ENCODE data around the gene CNN2.

CNN2 gene

GRCh38 chr19:1011831-1012333 is 14.5 kb upstream of the CNN2 start:
- ATAC-seq (replicated peaks) (no peak), DNase-seq (no peak)
- H3K4me1 Mint-ChIP-seq, result peaks cover 10 to 16% of the 10 kb centered on the region in 2 donors
- no peak overlapping the region for H3K4me3 Mint-ChIP-seq
- no peak overlapping the region for H3K27ac Mint-ChIP-seq
- H3K27me3 Mint-ChIP-seq, result no peaks in the 10 kb centered on the region
- H3K9me3 Mint-ChIP-seq, result no peaks in the 10 kb centered on the region
- H3K36me3 Mint-ChIP-seq, result peaks cover 12 to 26% of the 10 kb centered on the region in 2 donors

- DNase-seq (no peak), ATAC-seq (replicated peaks) (no peak)
- no peak overlapping the region for H3K27ac Mint-ChIP-seq
- H3K4me3 Mint-ChIP-seq, result no peak overlapping the region
- H3K9me3 Mint-ChIP-seq, result no peaks in the 10 kb centered on the region
- no peaks in the 10 kb centered on the region for H3K27me3 Mint-ChIP-seq
- peaks cover 11 to 17% of the 10 kb centered on the region in 2 donors for H3K4me1 Mint-ChIP-seq
- H3K36me3 Mint-ChIP-seq, result peaks cover 9 to 26% of the 10 kb centered on the region in 2 donors
Observed at GRCh38 chr19:1012334-1012733, 14.1 kb upstream of the CNN2 start.

GRCh38 chr19:1013218-1013617 is 13.2 kb upstream of the CNN2 start:
- DNase-seq, result no peak
- peaks cover 19 to 26% of the 10 kb centered on the region in 2 donors for H3K4me1 Mint-ChIP-seq
- H3K27ac Mint-ChIP-seq, result no peak overlapping the region
- no peaks in the 10 kb centered on the region for H3K27me3 Mint-ChIP-seq
- ATAC-seq (replicated peaks), result no peak
- H3K4me3 Mint-ChIP-seq, result no peak overlapping the region
- peaks cover 12 to 32% of the 10 kb centered on the region in 2 donors for H3K36me3 Mint-ChIP-seq
- no peaks in the 10 kb centered on the region for H3K9me3 Mint-ChIP-seq

DNA sequence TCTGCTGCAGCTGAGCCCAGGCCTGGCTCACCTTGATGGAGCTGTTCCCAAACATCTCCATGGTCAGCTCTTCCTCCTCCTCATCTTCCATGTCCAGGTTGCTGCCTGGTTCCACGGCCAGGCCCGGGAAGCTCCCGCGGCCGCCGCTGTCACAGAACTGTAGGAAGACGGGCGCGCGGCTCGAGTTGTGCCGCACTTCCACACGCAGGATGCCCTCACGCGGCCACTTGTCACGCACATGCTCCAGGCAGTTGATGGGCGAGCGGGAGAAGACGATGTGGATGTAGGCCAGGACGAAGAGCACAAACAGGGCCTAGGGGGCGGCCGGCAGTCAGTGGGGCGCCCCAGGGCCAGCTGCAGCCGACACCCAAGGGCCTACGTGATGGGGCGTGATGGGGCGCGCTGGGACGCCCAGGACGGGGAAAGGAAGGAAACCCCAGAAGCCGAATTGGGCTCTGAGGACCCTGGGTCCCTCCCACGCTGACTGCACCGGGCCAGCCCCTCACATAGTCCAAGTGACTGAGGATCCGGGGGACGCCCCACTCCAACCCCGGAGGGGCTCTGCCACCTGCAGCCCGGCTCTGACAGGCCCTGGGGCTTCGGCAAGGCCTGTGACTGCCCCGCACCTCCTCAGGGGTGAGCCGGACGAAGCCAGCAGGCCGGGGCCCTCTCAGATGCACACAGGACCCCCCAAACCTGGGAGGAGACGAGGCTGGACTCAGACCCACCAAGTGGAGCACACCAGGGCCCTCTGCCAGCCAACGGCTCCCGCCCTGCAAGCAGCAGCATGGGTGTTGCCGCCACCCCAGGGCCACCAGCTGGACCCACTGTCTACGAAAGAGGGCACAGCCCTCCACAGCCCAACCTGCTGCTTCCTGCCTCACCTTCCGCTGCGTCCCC is 12.0 kb upstream of the CNN2 start:
- ATAC-seq (replicated peaks), result no peak

GRCh38 chr19:1015061-1015781 is 11.2 kb upstream of the CNN2 start:
- peaks cover 17 to 25% of the 10 kb centered on the region in 2 donors for H3K36me3 Mint-ChIP-seq
- no peaks in the 10 kb centered on the region for H3K27me3 Mint-ChIP-seq
- H3K4me1 Mint-ChIP-seq, result peaks cover 22 to 43% of the 10 kb centered on the region in 2 donors
- no peak for ATAC-seq (replicated peaks)
- DNase-seq, result no peak
- no peak overlapping the region for H3K4me3 Mint-ChIP-seq
- no peaks in the 10 kb centered on the region for H3K9me3 Mint-ChIP-seq
- no peak overlapping the region for H3K27ac Mint-ChIP-seq

More for the DNA sequence above, 12.0 kb upstream of the CNN2 start:
- Mint-ChIP-seq H3K9me3 (no peaks in the 10 kb centered on the region), H3K27ac (peak overlapping the region; percentile 9), H3K4me1 (peaks cover 22 to 37% of the 10 kb centered on the region in 2 donors), H3K27me3 (no peaks in the 10 kb centered on the region), H3K4me3 (no peak overlapping the region), H3K36me3 (peaks cover 17 to 28% of the 10 kb centered on the region in 2 donors)
- no peak for DNase-seq

GRCh38 chr19:1015782-1016646 is 10.4 kb upstream of the CNN2 start:
- no peak for DNase-seq
- H3K4me1 Mint-ChIP-seq, result peaks cover 22 to 45% of the 10 kb centered on the region in 2 donors
- H3K27me3 Mint-ChIP-seq, result no peaks in the 10 kb centered on the region
- no peak for ATAC-seq (replicated peaks)
- H3K4me3 Mint-ChIP-seq, result peak overlapping the region in 1 of 2 donors; percentile 14
- H3K36me3 Mint-ChIP-seq, result peaks cover 20 to 27% of the 10 kb centered on the region in 2 donors
- no peaks in the 10 kb centered on the region for H3K9me3 Mint-ChIP-seq
- H3K27ac Mint-ChIP-seq, result no peak overlapping the region

GRCh38 chr19:1016647-1017114 is 9.7 kb upstream of the CNN2 start:
- peaks cover 20 to 30% of the 10 kb centered on the region in 2 donors for H3K36me3 Mint-ChIP-seq
- peaks cover 0 to 6% of the 10 kb centered on the region in 2 donors for H3K27me3 Mint-ChIP-seq
- ATAC-seq (replicated peaks) (no peak), DNase-seq (no peak)
- no peak overlapping the region for H3K27ac Mint-ChIP-seq
- peak overlapping the region; percentile 56 to 69 for H3K4me3 Mint-ChIP-seq
- H3K4me1 Mint-ChIP-seq, result peaks cover 27 to 52% of the 10 kb centered on the region in 2 donors
- no peaks in the 10 kb centered on the region for H3K9me3 Mint-ChIP-seq

GRCh38 chr19:1017115-1017905 is 9.1 kb upstream of the CNN2 start:
- Mint-ChIP-seq H3K27me3 (peaks cover 0 to 6% of the 10 kb centered on the region in 2 donors), H3K36me3 (peaks cover 20 to 30% of the 10 kb centered on the region in 2 donors), H3K4me1 (peaks cover 27 to 54% of the 10 kb centered on the region in 2 donors), H3K27ac (peak overlapping the region; percentile 87), H3K4me3 (peak overlapping the region; percentile 56 to 69), H3K9me3 (no peaks in the 10 kb centered on the region)
- DNase-seq, result no peak
- no peak for ATAC-seq (replicated peaks)

DNA sequence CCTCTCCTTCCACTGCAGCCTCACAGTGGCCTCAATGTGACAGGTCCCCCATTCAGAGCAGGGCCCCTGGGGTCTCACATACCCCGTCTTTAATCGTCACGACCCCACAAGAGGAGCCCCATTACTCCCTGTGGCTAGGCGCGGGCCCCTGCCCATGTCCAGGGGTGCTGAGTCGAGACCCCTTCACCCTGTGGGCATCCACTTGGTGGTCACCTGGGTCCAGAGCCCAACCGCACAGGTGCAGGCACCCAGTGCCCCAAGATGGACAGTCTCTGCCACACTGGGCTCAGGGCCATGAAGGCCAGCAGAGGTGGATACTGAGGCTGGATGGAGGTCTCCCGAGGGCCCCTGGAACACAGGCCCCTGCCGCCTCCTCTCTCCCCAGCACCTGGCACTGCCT is 8.5 kb upstream of the CNN2 start:
- H3K4me3 Mint-ChIP-seq, result peak overlapping the region; percentile 69 to 85
- DNase-seq (no peak), ATAC-seq (replicated peaks) (no peak)
- peak overlapping the region; percentile 87 for H3K27ac Mint-ChIP-seq
- H3K27me3 Mint-ChIP-seq, result peaks cover 0 to 6% of the 10 kb centered on the region in 2 donors
- H3K36me3 Mint-ChIP-seq, result peaks cover 20 to 30% of the 10 kb centered on the region in 2 donors
- peaks cover 27 to 54% of the 10 kb centered on the region in 2 donors for H3K4me1 Mint-ChIP-seq
- H3K9me3 Mint-ChIP-seq, result no peaks in the 10 kb centered on the region

GRCh38 chr19:1018393-1018792 is 8.0 kb upstream of the CNN2 start:
- peaks cover 0 to 6% of the 10 kb centered on the region in 2 donors for H3K27me3 Mint-ChIP-seq
- peaks cover 27 to 54% of the 10 kb centered on the region in 2 donors for H3K4me1 Mint-ChIP-seq
- H3K36me3 Mint-ChIP-seq, result peaks cover 20 to 30% of the 10 kb centered on the region in 2 donors
- H3K4me3 Mint-ChIP-seq, result peak overlapping the region; percentile 85 to 96
- ATAC-seq (replicated peaks), result no peak
- no peaks in the 10 kb centered on the region for H3K9me3 Mint-ChIP-seq
- no peak overlapping the region for H3K27ac Mint-ChIP-seq
- no peak for DNase-seq

- DNase-seq (no peak), ATAC-seq (replicated peaks) (no peak)
- Mint-ChIP-seq H3K27ac (peak overlapping the region; percentile 74), H3K9me3 (no peaks in the 10 kb centered on the region), H3K36me3 (peaks cover 18 to 29% of the 10 kb centered on the region in 2 donors), H3K4me1 (peaks cover 27 to 54% of the 10 kb centered on the region in 2 donors), H3K4me3 (peak overlapping the region; percentile 85 to 96), H3K27me3 (peaks cover 0 to 6% of the 10 kb centered on the region in 2 donors)
Observed at GRCh38 chr19:1018932-1019615, 7.3 kb upstream of the CNN2 start.

DNA sequence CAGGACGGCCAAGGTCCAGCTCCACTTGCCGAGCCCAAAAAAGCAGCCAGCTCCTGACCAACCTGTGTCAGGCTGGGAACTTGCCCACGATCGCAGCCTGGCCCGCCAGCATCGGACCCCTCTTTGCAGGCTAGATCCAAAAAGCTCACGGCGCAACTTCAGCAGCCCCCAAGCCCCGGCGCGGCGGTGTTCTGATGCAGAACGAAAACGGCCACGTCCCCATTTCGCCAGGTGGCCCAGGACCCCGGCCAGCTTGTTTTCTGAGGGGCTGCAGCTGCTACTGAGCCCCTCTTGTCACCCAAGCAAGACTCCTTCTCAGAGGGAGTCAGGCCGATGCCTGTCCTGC is 6.8 kb upstream of the CNN2 start:
- H3K9me3 Mint-ChIP-seq, result no peaks in the 10 kb centered on the region
- DNase-seq, result no peak
- H3K36me3 Mint-ChIP-seq, result peaks cover 18 to 27% of the 10 kb centered on the region in 2 donors
- peak overlapping the region; percentile 85 to 96 for H3K4me3 Mint-ChIP-seq
- H3K4me1 Mint-ChIP-seq, result peaks cover 25 to 54% of the 10 kb centered on the region in 2 donors
- H3K27me3 Mint-ChIP-seq, result peaks cover 0 to 6% of the 10 kb centered on the region in 2 donors
- H3K27ac Mint-ChIP-seq, result peak overlapping the region; percentile 100
- no peak for ATAC-seq (replicated peaks)
